Chondrocyte (in vitro differentiated cells): ENCODE results near the gene FSD2. TPM values are rescaled to one million over a fixed set of nuclear protein-coding genes. Genes with fewer than 3 reads are reported as not detected.

Experiments
- DNase-seq: peaks from one replicate; pipeline ENCODE4 v3.0.0; 2021; ENCODE audit warnings: mixed read lengths, low spot score
- H3K27ac Mint-ChIP-seq: one replicate; pipeline ENCODE4 v1.8.0; 2021; ENCODE audit warnings: mild to moderate bottlenecking, moderate library complexity, mixed read lengths; ENCODE audit not compliant: unreplicated experiment
- H3K27me3 Mint-ChIP-seq: 2 replicates; pipeline ENCODE4 v1.8.0; 2021; ENCODE audit warnings: low read depth, mixed read lengths
- H3K36me3 Mint-ChIP-seq: 2 replicates; pipeline ENCODE4 v1.8.0; 2021; ENCODE audit warnings: low read depth, mixed read lengths
- H3K4me1 Mint-ChIP-seq: 2 replicates; pipeline ENCODE4 v1.8.0; 2021; ENCODE audit warnings: low read depth, mild to moderate bottlenecking, mixed read lengths
- H3K4me3 Mint-ChIP-seq: one replicate; pipeline ENCODE4 v1.8.0; 2021; ENCODE audit warnings: mild to moderate bottlenecking, moderate library complexity, mixed read lengths; ENCODE audit not compliant: unreplicated experiment
- H3K9me3 Mint-ChIP-seq: 2 replicates; pipeline ENCODE4 v1.8.0; 2021; ENCODE audit warnings: low read depth, mixed read lengths
- total RNA-seq: library from RNA; stranded (reverse); gene quantifications from 3 replicates; pipeline ENCODE4 v1.2.1, GENCODE V29; 2021
- TF ChIP-seq, protein P1 (sequence below): fragments of 200-600 bp; sonication (generic); IDR thresholded peaks from 2 replicates; pipeline ENCODE4 v1.5.0; 2021; ENCODE audit warnings: antibody characterized with exemption, mild to moderate bottlenecking, moderate library complexity

Gene FSD2
- total RNA-seq, 1 donor from 2014 or later = not detected

- TF ChIP-seq, protein P1, sequence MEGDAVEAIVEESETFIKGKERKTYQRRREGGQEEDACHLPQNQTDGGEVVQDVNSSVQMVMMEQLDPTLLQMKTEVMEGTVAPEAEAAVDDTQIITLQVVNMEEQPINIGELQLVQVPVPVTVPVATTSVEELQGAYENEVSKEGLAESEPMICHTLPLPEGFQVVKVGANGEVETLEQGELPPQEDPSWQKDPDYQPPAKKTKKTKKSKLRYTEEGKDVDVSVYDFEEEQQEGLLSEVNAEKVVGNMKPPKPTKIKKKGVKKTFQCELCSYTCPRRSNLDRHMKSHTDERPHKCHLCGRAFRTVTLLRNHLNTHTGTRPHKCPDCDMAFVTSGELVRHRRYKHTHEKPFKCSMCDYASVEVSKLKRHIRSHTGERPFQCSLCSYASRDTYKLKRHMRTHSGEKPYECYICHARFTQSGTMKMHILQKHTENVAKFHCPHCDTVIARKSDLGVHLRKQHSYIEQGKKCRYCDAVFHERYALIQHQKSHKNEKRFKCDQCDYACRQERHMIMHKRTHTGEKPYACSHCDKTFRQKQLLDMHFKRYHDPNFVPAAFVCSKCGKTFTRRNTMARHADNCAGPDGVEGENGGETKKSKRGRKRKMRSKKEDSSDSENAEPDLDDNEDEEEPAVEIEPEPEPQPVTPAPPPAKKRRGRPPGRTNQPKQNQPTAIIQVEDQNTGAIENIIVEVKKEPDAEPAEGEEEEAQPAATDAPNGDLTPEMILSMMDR = no peak
- Mint-ChIP-seq H3K4me3 (no peak overlapping the region), H3K27me3 (no peaks in the 10 kb centered on the region), H3K36me3 (peaks cover 20% of the 10 kb centered on the region), H3K27ac (peak overlapping the region; percentile 51), H3K4me1 (peaks cover 33% of the 10 kb centered on the region), H3K9me3 (no peaks in the 10 kb centered on the region)
- no peak for DNase-seq
Observed at GRCh38 chr15:82812994-82813393, 7.1 kb upstream of the FSD2 start.

GRCh38 chr15:82810890-82811426, 5.1 kb upstream of the FSD2 start:
- TF ChIP-seq, protein P1 = no peak
- no peaks in the 10 kb centered on the region for H3K9me3 Mint-ChIP-seq

GRCh38 chr15:82810061-82810889, 4.4 kb upstream of the FSD2 start:
- Mint-ChIP-seq H3K4me3 (peak overlapping the region; percentile 77), H3K9me3 (no peaks in the 10 kb centered on the region), H3K4me1 (peaks cover 42% of the 10 kb centered on the region), H3K36me3 (peaks cover 8% of the 10 kb centered on the region), H3K27me3 (no peaks in the 10 kb centered on the region), H3K27ac (peak overlapping the region; percentile 81)
- TF ChIP-seq, protein P1 = peak; percentile 11
- DNase-seq = no peak

More at GRCh38 chr15:82810890-82811426, 5.1 kb upstream of the FSD2 start:
- H3K36me3 Mint-ChIP-seq = peaks cover 11% of the 10 kb centered on the region
- no peaks in the 10 kb centered on the region for H3K27me3 Mint-ChIP-seq
- H3K4me3 Mint-ChIP-seq = peak overlapping the region; percentile 77
- DNase-seq = no peak
- peak overlapping the region; percentile 81 for H3K27ac Mint-ChIP-seq
- peaks cover 37% of the 10 kb centered on the region for H3K4me1 Mint-ChIP-seq

DNA sequence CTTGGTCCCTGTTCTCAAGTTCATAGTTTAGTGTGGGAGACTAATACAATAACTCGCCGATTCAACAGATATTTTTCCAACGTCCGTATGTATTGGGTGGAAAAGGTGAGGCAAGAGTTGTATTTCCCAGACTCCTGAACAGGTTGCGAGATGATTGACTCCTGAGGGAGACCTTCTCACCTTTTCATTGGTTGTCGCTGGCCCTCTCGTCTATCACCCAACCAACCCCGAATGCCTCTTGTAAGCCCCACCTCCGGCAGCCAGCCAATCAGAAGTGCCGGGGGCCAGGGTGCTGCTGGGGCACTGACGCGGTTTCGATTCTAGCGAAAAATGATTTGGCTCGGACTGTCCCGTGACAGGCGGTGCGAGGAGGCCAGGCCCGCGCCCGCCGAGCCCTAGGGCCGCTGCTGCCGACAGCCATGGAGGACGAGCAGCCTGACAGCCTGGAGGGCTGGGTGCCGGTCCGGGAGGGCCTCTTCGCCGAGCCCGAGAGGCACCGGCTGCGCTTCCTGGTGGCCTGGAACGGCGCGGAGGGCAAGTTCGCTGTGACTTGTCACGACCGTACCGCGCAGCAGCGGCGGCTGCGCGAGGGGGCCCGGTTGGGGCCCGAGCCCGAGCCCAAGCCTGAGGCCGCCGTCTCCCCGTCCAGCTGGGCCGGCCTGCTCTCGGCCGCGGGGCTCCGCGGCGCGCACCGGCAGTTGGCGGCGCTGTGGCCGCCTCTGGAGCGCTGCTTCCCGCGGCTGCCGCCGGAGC, 3.6 kb upstream of the FSD2 start, which contains the start of gene WHAMM:
Gene WHAMM, plus strand, starts transcription at position 321 of the 753 bp plus-strand sequence. Its CDS starts 99 bp downstream, at position 420.
- TF ChIP-seq, protein P1 = peak; percentile 65
- peak within 1 kb of the TSS; percentile 86 for H3K27ac Mint-ChIP-seq
- peaks cover 42% of the 10 kb centered on the region for H3K4me1 Mint-ChIP-seq
- no peaks in the 10 kb centered on the region for H3K27me3 Mint-ChIP-seq
- peak; percentile 99 for DNase-seq
- peak within 1 kb of the TSS; percentile 77 for H3K4me3 Mint-ChIP-seq
- H3K9me3 Mint-ChIP-seq = no peaks in the 10 kb centered on the region
- H3K36me3 Mint-ChIP-seq = peaks cover 6% of the 10 kb centered on the region

GRCh38 chr15:82808634-82809041, 2.8 kb upstream of the FSD2 start:
- Mint-ChIP-seq H3K27me3 (no peaks in the 10 kb centered on the region), H3K4me3 (peak overlapping the region; percentile 73), H3K27ac (no peak overlapping the region)

More at GRCh38 chr15:82808634-82809041, 2.8 kb upstream of the FSD2 start:
- TF ChIP-seq, protein P1 = no peak
- no peak for DNase-seq
- H3K9me3 Mint-ChIP-seq = no peaks in the 10 kb centered on the region
- H3K4me1 Mint-ChIP-seq = peaks cover 44% of the 10 kb centered on the region
- peaks cover 2% of the 10 kb centered on the region for H3K36me3 Mint-ChIP-seq
